ENCODE data around the gene EXD3.
"Not testable (repeated sequence)": the region's sequence is repeated elsewhere in the genome, so short reads cannot be mapped to it uniquely, and the experiment has no call there.

The EXD3 gene

GRCh38 chr9:137273095-137273490 is 149.9 kb downstream of the EXD3 start:
- Histone ChIP-seq H3K4me3 (no peak overlapping the region), H3K27ac (no peak overlapping the region)

- Histone ChIP-seq H3K27ac (no peak overlapping the region), H3K4me3 (no peak overlapping the region)
Observed at GRCh38 chr9:137272241-137273094, 150.5 kb downstream of the EXD3 start.

GRCh38 chr9:137271696-137272076 is 151.3 kb downstream of the EXD3 start:
- no peak overlapping the region for H3K27ac ChIP-seq
- H3K4me3 ChIP-seq, result no peak overlapping the region

- Histone ChIP-seq H3K27ac (no peak overlapping the region), H3K4me3 (no peak overlapping the region)
Observed at GRCh38 chr9:137270929-137271695, 151.8 kb downstream of the EXD3 start.

GRCh38 chr9:137269231-137269772 is 153.7 kb downstream of the EXD3 start:
- Histone ChIP-seq H3K4me3 (no peak overlapping the region), H3K27ac (peak overlapping the region in 7 of 21 experiments; percentile 2 to 37 (median 23))

- Histone ChIP-seq H3K4me3 (no peak overlapping the region), H3K27ac (peak overlapping the region in 6 of 21 experiments; percentile 2 to 37 (median 24))
Observed at GRCh38 chr9:137268538-137269201, 154.3 kb downstream of the EXD3 start.

- peak overlapping the region in 2 of 21 experiments; percentile 11 to 23 for H3K27ac ChIP-seq
- H3K4me3 ChIP-seq, result no peak overlapping the region
Observed at GRCh38 chr9:137267933-137268355, 155.0 kb downstream of the EXD3 start.

GRCh38 chr9:137266585-137267453 is 156.1 kb downstream of the EXD3 start:
- no peak overlapping the region for H3K4me3 ChIP-seq
- H3K27ac ChIP-seq, result no peak overlapping the region

- H3K4me3 ChIP-seq, result no peak overlapping the region
- no peak overlapping the region for H3K27ac ChIP-seq
Observed at GRCh38 chr9:137266162-137266527, 156.8 kb downstream of the EXD3 start.

- no peak overlapping the region for H3K4me3 ChIP-seq
- no peak overlapping the region for H3K27ac ChIP-seq
Observed at GRCh38 chr9:137265496-137266161, 157.3 kb downstream of the EXD3 start.

- Histone ChIP-seq H3K4me3 (no peak overlapping the region), H3K27ac (no peak overlapping the region)
Observed at GRCh38 chr9:137264067-137264466, 158.9 kb downstream of the EXD3 start.

GRCh38 chr9:137263506-137263905 is 159.5 kb downstream of the EXD3 start:
- H3K4me3 ChIP-seq, result no peak overlapping the region
- H3K27ac ChIP-seq, result no peak overlapping the region

- Histone ChIP-seq H3K4me3 (no peak overlapping the region), H3K27ac (no peak overlapping the region)
Observed at GRCh38 chr9:137262909-137263285, 160.1 kb downstream of the EXD3 start.

GRCh38 chr9:137262173-137262908 is 160.6 kb downstream of the EXD3 start:
- not testable (repeated sequence) for H3K27ac ChIP-seq, H3K4me3 ChIP-seq

All from skin epidermis (tissue), 12 donors.